GM06990 (cell line): ENCODE measurements around the gene HIRA.

Experiments used
- DNase-seq: peaks from one replicate; pipeline ENCODE4 v3.0.0-alpha.2; 2011; ENCODE audit not compliant: insufficient read length; ENCODE audit errors: extremely low read depth
- H3K27me3 ChIP-seq: replicated peaks from 2 replicates; pipeline ENCODE4 v1.6.0; 2011; ENCODE audit warnings: low read length; ENCODE audit not compliant: control insufficient read depth, insufficient read depth
- H3K36me3 ChIP-seq: 2 replicates; pipeline ENCODE4 v1.5.1; 2011; ENCODE audit warnings: low read length; ENCODE audit not compliant: control insufficient read depth, insufficient read depth
- H3K4me3 ChIP-seq: replicated peaks from 2 replicates; pipeline ENCODE4 v1.5.1; 2011; ENCODE audit warnings: low read depth, mild to moderate bottlenecking, control low read depth, low read length
- TF ChIP-seq, protein P1 (sequence below): IDR thresholded peaks from 2 replicates; pipeline ENCODE4 v1.5.1; 2011; ENCODE audit warnings: low read length, control low read depth, mild to moderate bottlenecking, inconsistent platforms; ENCODE audit not compliant: insufficient read depth, poor library complexity, severe bottlenecking

Gene HIRA

DNA sequence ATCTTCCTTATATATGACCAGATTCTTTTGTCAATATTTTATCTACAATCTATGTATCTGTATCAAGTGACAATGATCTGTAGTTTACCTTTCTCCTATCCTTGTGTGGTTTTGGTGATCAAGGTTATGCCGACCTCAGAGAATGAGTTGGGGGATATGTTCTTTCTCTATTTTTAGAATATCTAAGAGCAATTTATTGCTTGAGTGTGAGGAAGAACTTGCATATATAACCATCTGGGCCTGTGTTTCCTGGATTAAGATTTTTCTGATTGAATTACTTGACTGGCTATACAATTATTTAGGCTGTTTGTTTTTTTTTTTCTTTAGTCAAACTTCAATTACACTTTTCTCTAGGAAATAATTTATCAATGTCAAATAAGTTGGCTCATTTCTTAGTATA lies 30.0 kb upstream of the HIRA start:
- TF ChIP-seq, protein P1, sequence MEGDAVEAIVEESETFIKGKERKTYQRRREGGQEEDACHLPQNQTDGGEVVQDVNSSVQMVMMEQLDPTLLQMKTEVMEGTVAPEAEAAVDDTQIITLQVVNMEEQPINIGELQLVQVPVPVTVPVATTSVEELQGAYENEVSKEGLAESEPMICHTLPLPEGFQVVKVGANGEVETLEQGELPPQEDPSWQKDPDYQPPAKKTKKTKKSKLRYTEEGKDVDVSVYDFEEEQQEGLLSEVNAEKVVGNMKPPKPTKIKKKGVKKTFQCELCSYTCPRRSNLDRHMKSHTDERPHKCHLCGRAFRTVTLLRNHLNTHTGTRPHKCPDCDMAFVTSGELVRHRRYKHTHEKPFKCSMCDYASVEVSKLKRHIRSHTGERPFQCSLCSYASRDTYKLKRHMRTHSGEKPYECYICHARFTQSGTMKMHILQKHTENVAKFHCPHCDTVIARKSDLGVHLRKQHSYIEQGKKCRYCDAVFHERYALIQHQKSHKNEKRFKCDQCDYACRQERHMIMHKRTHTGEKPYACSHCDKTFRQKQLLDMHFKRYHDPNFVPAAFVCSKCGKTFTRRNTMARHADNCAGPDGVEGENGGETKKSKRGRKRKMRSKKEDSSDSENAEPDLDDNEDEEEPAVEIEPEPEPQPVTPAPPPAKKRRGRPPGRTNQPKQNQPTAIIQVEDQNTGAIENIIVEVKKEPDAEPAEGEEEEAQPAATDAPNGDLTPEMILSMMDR, result no peak
- peaks cover 18% of the 10 kb centered on the region for H3K36me3 ChIP-seq
- no peaks in the 10 kb centered on the region for H3K27me3 ChIP-seq
- DNase-seq, result no peak
- H3K4me3 ChIP-seq, result no peak overlapping the region

DNA sequence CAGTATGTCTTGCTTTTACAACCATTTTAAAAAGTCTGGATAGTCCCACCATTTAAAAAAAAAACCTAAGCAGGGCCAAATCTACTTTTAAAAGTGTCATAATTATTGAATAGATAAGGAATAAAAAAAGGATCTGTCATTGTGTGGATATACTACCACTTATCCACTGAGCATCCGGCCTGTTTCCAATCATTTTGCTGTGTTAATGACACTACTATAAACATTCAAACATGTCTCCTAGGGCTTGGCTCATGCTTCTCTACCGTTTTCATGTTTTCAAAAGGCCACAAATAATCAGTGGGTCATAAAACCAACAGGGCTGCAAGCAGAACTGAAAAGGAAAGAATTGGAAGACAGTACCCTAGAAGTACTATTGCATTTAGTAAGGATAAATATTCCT lies 28.5 kb upstream of the HIRA start:
- DNase-seq, result no peak
- H3K36me3 ChIP-seq, result peaks cover 23% of the 10 kb centered on the region

DNA sequence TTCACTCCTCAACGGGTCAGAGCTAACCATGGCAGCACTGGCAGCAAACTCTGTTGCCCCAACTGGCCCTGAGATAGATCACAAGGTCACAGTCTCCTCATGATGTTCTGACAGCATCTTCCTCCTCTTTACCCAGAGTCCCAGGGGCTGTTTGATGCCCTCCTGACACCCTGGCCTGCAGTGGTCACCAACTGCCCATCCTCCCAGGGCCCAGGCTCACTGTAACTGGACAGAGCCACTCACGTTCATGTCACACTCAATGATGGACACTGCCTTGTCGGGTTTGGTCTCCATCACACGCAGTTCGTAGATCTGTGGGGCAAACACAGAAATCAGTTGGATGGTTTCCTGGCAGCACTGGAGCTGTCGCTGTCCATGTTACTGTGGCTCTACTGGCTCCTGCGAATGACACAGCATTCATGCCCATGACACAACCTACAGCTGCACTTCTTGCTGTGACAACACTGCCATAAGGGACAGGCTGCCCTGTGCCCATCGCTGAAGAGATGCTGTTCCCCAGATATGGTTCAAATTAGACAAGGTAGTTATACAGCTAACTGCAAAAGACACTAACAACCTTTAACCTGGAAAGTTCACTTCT lies 26.4 kb upstream of the HIRA start:
- Histone ChIP-seq H3K36me3 (peaks cover 34% of the 10 kb centered on the region), H3K27me3 (no peaks in the 10 kb centered on the region), H3K4me3 (no peak overlapping the region)
- DNase-seq, result no peak
- TF ChIP-seq, protein P1, result no peak

More for the DNA sequence above, 28.5 kb upstream of the HIRA start:
- Histone ChIP-seq H3K4me3 (no peak overlapping the region), H3K27me3 (no peaks in the 10 kb centered on the region)
- TF ChIP-seq, protein P1, result no peak

DNA sequence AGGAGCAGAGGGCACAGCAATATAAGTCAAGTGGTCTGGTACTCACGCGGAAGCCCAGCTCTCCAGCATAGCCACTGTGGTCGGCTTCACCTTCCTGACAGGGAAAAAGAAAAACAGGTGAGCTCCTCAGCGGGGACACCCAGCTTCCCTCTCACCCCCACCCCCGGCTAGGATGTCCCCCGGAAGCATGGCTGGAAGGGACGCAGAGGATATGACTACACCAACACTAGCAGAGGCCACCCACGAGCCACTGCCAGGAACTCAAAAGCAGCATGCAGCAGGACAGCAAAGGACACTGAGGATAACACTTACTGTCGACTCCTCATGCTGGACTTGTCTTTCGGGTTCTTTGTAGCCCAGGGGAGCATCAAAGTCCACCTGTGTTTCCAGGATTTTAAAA lies 25.0 kb upstream of the HIRA start:
- TF ChIP-seq, protein P1, result no peak
- H3K36me3 ChIP-seq, result peaks cover 35% of the 10 kb centered on the region
- no peaks in the 10 kb centered on the region for H3K27me3 ChIP-seq
- DNase-seq, result no peak
- no peak overlapping the region for H3K4me3 ChIP-seq

DNA sequence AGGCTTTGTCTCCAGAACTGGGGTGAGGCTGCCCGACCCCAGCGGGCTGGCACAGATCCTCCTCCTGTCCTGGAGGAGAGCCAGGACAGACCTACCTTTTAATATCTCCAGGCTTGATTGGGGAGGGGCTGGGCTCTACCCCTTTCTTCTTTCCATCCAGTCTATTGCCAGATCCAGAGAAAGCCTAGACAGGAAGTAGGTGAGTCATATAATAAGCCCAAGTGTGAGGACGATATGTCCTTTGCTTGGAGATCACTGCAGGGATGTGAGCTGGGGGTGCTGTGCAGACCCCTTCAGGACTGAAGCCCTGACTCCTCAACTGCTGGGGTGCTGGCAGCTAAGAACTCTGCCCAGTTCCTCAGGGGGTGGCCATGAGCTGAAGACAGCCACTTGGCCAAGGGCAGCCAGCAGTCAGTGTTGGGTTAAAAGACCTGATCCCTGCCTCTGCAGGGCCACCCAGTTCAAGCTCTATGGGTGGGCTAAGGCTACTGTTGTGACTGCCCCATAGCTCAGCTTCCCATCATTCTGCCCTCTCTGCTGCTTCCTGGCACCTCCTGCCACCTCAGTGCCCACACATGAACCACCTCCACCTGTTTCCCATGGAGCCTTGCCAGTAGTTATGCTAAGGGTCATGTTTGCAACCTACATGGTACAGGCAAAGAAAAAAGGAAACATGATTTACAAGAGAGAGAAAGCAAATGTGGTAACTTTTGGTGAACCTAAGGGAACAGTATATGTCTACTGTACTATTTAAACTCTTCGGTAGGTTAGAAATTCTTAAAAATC lies 24.2 kb upstream of the HIRA start:
- no peak overlapping the region for H3K4me3 ChIP-seq
- DNase-seq, result no peak
- peaks cover 35% of the 10 kb centered on the region for H3K36me3 ChIP-seq
- no peaks in the 10 kb centered on the region for H3K27me3 ChIP-seq
- TF ChIP-seq, protein P1, result no peak
